Mucosa of stomach (tissue), 1 donor: ENCODE data around the gene LARP6.

Experiments used
- H3K27me3 ChIP-seq: one replicate; pipeline ENCODE4 v1.7.0; 2013; ENCODE audit warnings: mild to moderate bottlenecking, low read length; ENCODE audit not compliant: control insufficient read depth, insufficient read depth
- H3K36me3 ChIP-seq: one replicate; pipeline ENCODE4 v1.7.0; 2013; ENCODE audit warnings: low read length; ENCODE audit not compliant: control insufficient read depth, insufficient read depth
- H3K4me1 ChIP-seq: one replicate; pipeline ENCODE4 v1.7.0; 2013; ENCODE audit warnings: mild to moderate bottlenecking, low read length; ENCODE audit not compliant: control insufficient read depth, insufficient read depth
- H3K4me3 ChIP-seq: one replicate; pipeline ENCODE4 v1.7.0; 2013; ENCODE audit warnings: low read length
- H3K9ac ChIP-seq: one replicate; pipeline ENCODE4 v1.7.0; 2013; ENCODE audit warnings: mild to moderate bottlenecking, low read length, moderate library complexity
- H3K9me3 ChIP-seq: one replicate; pipeline ENCODE4 v1.7.0; 2013; ENCODE audit warnings: mild to moderate bottlenecking, low read length, moderate library complexity; ENCODE audit not compliant: control insufficient read depth
- donor health status: Pancreatic carcinoma.

The LARP6 gene

GRCh38 chr15:70853973-70854665, at the start of gene LARP6:
Gene LARP6 (minus strand): TSS chr15:70854157. CDS start chr15:70854088, 69 bp downstream.
- Histone ChIP-seq H3K9me3 (no peaks in the 10 kb centered on the region), H3K36me3 (no peaks in the 10 kb centered on the region), H3K4me3 (no peak within 1 kb of the TSS), H3K4me1 (no peaks in the 10 kb centered on the region), H3K9ac (peak within 1 kb of the TSS; percentile 60), H3K27me3 (peaks cover 31% of the 10 kb centered on the region)

- no peak overlapping the region for H3K4me3 ChIP-seq
- H3K27me3 ChIP-seq = no peaks in the 10 kb centered on the region
- H3K4me1 ChIP-seq = no peaks in the 10 kb centered on the region
- H3K9me3 ChIP-seq = no peaks in the 10 kb centered on the region
- H3K36me3 ChIP-seq = no peaks in the 10 kb centered on the region
- H3K9ac ChIP-seq = no peak overlapping the region
These were observed 48.1 kb upstream of the LARP6 start for GRCh38 chr15:70902107-70902506.

GRCh38 chr15:70892912-70893560, 39.1 kb upstream of the LARP6 start:
- Histone ChIP-seq H3K27me3 (no peaks in the 10 kb centered on the region), H3K36me3 (no peaks in the 10 kb centered on the region), H3K9ac (peak overlapping the region; percentile 72), H3K9me3 (no peaks in the 10 kb centered on the region), H3K4me1 (peaks cover 3% of the 10 kb centered on the region), H3K4me3 (peak overlapping the region; percentile 99)

GRCh38 chr15:70892002-70892911, 38.3 kb upstream of the LARP6 start, which contains the start of the genes LRRC49 and THAP10:
Gene LRRC49 (plus strand): TSS chr15:70892826. CDS start chr15:70892895, 69 bp downstream.
Gene THAP10 (minus strand): TSS chr15:70892433. CDS start chr15:70892272, 161 bp downstream.
- H3K4me1 ChIP-seq = peaks cover 3% of the 10 kb centered on the region
- no peaks in the 10 kb centered on the region for H3K27me3 ChIP-seq
- H3K9ac ChIP-seq = peak within 1 kb of the TSS; percentile 72
- H3K36me3 ChIP-seq = no peaks in the 10 kb centered on the region
- peak within 1 kb of the TSS; percentile 99 for H3K4me3 ChIP-seq
- H3K9me3 ChIP-seq = no peaks in the 10 kb centered on the region

- Histone ChIP-seq H3K4me1 (no peaks in the 10 kb centered on the region), H3K36me3 (no peaks in the 10 kb centered on the region), H3K27me3 (no peaks in the 10 kb centered on the region), H3K4me3 (no peak overlapping the region), H3K9me3 (no peaks in the 10 kb centered on the region), H3K9ac (no peak overlapping the region)
These were observed 28.4 kb upstream of the LARP6 start for GRCh38 chr15:70882361-70882760.

- H3K9ac ChIP-seq = no peak overlapping the region
- H3K9me3 ChIP-seq = no peaks in the 10 kb centered on the region
- H3K36me3 ChIP-seq = no peaks in the 10 kb centered on the region
- no peak overlapping the region for H3K4me3 ChIP-seq
- no peaks in the 10 kb centered on the region for H3K27me3 ChIP-seq
- no peaks in the 10 kb centered on the region for H3K4me1 ChIP-seq
These were observed 26.8 kb upstream of the LARP6 start for GRCh38 chr15:70880781-70881180.

- Histone ChIP-seq H3K9ac (no peak overlapping the region), H3K4me1 (no peaks in the 10 kb centered on the region), H3K27me3 (no peaks in the 10 kb centered on the region), H3K4me3 (no peak overlapping the region), H3K36me3 (no peaks in the 10 kb centered on the region), H3K9me3 (no peaks in the 10 kb centered on the region)
These were observed 25.4 kb upstream of the LARP6 start for GRCh38 chr15:70879401-70879800.

- Histone ChIP-seq H3K4me1 (no peaks in the 10 kb centered on the region), H3K4me3 (no peak overlapping the region), H3K27me3 (no peaks in the 10 kb centered on the region), H3K9me3 (no peaks in the 10 kb centered on the region), H3K36me3 (no peaks in the 10 kb centered on the region), H3K9ac (no peak overlapping the region)
These were observed 22.7 kb upstream of the LARP6 start for GRCh38 chr15:70876683-70877082.

GRCh38 chr15:70876011-70876410, 22.1 kb upstream of the LARP6 start:
- Histone ChIP-seq H3K36me3 (no peaks in the 10 kb centered on the region), H3K4me1 (no peaks in the 10 kb centered on the region), H3K9ac (no peak overlapping the region), H3K9me3 (no peaks in the 10 kb centered on the region), H3K4me3 (no peak overlapping the region), H3K27me3 (no peaks in the 10 kb centered on the region)

GRCh38 chr15:70875001-70875782, 21.2 kb upstream of the LARP6 start:
- H3K27me3 ChIP-seq = no peaks in the 10 kb centered on the region
- H3K36me3 ChIP-seq = no peaks in the 10 kb centered on the region
- no peak overlapping the region for H3K4me3 ChIP-seq
- no peaks in the 10 kb centered on the region for H3K4me1 ChIP-seq
- no peak overlapping the region for H3K9ac ChIP-seq
- no peaks in the 10 kb centered on the region for H3K9me3 ChIP-seq

- Histone ChIP-seq H3K9me3 (no peaks in the 10 kb centered on the region), H3K9ac (no peak overlapping the region), H3K4me3 (no peak overlapping the region), H3K27me3 (no peaks in the 10 kb centered on the region), H3K36me3 (no peaks in the 10 kb centered on the region), H3K4me1 (no peaks in the 10 kb centered on the region)
These were observed 19.5 kb upstream of the LARP6 start for GRCh38 chr15:70873232-70874054.
